BE2C (cell line): Measurements from ENCODE around the gene HINFP.
A peak's percentile ranks its signal among the peaks of the same experiment; 100 is the strongest.

Experiments
- DNase-seq: peaks from one replicate; pipeline ENCODE4 v3.0.0-alpha.2; 2020
- H3K27me3 ChIP-seq: fragments of 250-450 bp; sonication (Bioruptor Pico); 2 replicates; pipeline ENCODE4 v1.5.1; 2020; ENCODE audit warnings: mild to moderate bottlenecking
- H3K36me3 ChIP-seq: fragments of 250-450 bp; sonication (Bioruptor Pico); 2 replicates; pipeline ENCODE4 v1.5.1; 2020; ENCODE audit warnings: mild to moderate bottlenecking
- H3K4me1 ChIP-seq: fragments of 250-450 bp; sonication (Bioruptor Pico); 2 replicates; pipeline ENCODE4 v1.5.1; 2020
- H3K4me3 ChIP-seq: 2 replicates; pipeline ENCODE4 v1.5.1; 2011; ENCODE audit warnings: low read depth, low read length
- H3K9me3 ChIP-seq: fragments of 250-450 bp; sonication (Bioruptor Pico); 2 replicates; pipeline ENCODE4 v1.5.1; 2020
- CTCF ChIP-seq: IDR thresholded peaks from 2 replicates; pipeline ENCODE4 v1.5.1; 2012; ENCODE audit warnings: mild to moderate bottlenecking, low read depth, low read length

The HINFP gene

DNA sequence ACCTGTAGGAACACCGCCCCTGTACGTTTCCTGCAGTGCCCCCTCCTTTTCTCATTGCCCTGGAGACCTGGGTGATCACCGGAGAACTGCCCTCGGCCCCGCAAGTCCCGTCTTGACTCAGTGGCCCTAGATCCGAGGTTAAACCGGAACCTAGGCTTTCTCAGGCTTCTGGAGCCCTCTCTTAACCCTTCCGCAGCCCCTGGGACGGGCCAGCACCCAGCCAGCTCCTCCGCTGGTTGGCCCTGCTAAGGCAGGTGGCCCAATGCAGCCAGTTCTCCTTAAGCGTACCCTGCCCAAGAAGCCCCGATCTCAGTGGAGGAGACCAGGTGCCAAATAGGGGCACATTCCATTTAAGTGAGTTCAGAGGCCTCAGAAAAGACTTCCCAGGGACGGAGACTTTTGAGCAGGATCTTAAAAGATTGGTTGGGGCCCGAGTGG lies 47.9 kb downstream of the HINFP start:
- Histone ChIP-seq H3K9me3 (no peaks in the 10 kb centered on the region), H3K4me1 (no peaks in the 10 kb centered on the region; the same call in 1 of the 2 replicates), H3K27me3 (no peaks in the 10 kb centered on the region), H3K4me3 (peak overlapping the region; percentile 73), H3K36me3 (no peaks in the 10 kb centered on the region)
- no peak for TF ChIP-seq CTCF
- DNase-seq, result no peak

DNA sequence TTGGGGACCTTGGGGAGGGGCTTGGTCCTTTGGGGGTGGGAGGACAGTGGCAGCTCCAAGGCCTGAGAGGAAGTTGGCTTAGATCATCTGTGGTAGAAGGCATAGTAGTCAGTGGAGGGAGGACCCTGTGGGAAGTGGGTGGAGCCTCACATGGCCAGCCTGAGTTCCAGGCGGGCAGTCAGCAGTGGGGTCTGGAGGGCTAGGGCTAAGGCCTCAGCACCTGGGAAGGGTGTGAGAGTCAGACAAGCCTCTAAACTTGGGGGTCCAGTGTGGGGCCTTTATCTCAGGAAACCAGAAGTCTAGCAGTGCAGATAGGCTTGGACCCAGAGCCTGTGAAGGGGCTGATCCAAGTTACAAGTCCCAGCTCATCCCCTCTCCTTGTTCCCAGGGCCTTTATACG lies 51.1 kb downstream of the HINFP start:
- Histone ChIP-seq H3K27me3 (no peaks in the 10 kb centered on the region), H3K4me1 (peaks cover 10% of the 10 kb centered on the region), H3K36me3 (no peaks in the 10 kb centered on the region), H3K4me3 (no peak overlapping the region), H3K9me3 (no peaks in the 10 kb centered on the region)
- DNase-seq, result no peak
- TF ChIP-seq CTCF, result no peak

DNA sequence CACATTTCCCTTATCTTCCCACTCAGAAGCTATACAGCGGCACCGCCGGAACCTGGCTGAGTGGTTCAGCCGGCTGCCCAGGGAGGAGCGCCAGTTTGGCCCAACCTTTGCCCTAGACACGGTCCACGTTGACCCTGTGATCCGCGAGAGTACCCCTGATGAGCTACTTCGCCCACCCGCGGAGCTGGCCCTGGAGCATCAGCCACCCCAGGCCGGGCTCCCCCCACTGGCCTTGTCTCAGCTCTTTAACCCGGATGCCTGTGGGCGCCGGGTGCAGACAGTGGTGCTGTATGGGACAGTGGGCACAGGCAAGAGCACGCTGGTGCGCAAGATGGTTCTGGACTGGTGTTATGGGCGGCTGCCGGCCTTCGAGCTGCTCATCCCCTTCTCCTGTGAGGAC lies 52.1 kb downstream of the HINFP start:
- no peaks in the 10 kb centered on the region for H3K36me3 ChIP-seq
- H3K9me3 ChIP-seq, result no peaks in the 10 kb centered on the region
- H3K4me3 ChIP-seq, result no peak overlapping the region
- H3K4me1 ChIP-seq, result peaks cover 10% of the 10 kb centered on the region
- TF ChIP-seq CTCF, result no peak
- DNase-seq, result no peak
- no peaks in the 10 kb centered on the region for H3K27me3 ChIP-seq

GRCh38 chr11:119175493-119176077 lies 54.2 kb downstream of the HINFP start:
- DNase-seq, result peak; percentile 78
- TF ChIP-seq CTCF, result no peak
- Histone ChIP-seq H3K27me3 (no peaks in the 10 kb centered on the region), H3K36me3 (no peaks in the 10 kb centered on the region), H3K9me3 (no peaks in the 10 kb centered on the region), H3K4me1 (peaks cover 10% of the 10 kb centered on the region), H3K4me3 (no peak overlapping the region)

DNA sequence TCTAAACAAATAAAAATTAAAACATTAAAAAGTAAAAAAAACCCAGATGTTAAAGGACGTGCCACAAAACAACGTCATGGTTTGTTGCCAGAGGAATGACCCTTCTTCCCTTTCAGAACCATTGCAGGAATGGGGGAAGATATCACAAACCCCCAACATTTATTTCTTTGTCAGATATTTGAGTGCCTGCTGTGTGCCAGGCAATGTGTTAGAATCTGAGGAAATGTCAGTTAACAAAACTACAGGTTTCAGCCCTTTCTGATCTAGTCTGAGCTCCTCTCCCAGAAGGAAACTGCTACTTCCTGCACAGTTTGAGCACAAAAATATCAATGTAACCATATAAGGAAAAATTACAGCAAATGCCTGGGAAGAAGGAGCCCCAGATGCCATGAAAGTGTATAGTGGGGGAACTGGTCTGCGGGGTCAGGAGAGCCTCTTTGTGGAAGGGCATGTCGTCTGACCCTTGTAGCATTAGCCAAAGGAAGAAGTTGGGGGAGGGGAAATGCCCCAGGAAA lies 56.8 kb downstream of the HINFP start:
- Histone ChIP-seq H3K4me3 (no peak overlapping the region), H3K27me3 (no peaks in the 10 kb centered on the region), H3K36me3 (no peaks in the 10 kb centered on the region), H3K9me3 (no peaks in the 10 kb centered on the region), H3K4me1 (peaks cover 10% of the 10 kb centered on the region)
- no peak for DNase-seq
- no peak for TF ChIP-seq CTCF

GRCh38 chr11:119179342-119179741 lies 58.0 kb downstream of the HINFP start:
- Histone ChIP-seq H3K4me3 (no peak overlapping the region), H3K9me3 (no peaks in the 10 kb centered on the region), H3K36me3 (no peaks in the 10 kb centered on the region), H3K4me1 (peaks cover 10% of the 10 kb centered on the region), H3K27me3 (no peaks in the 10 kb centered on the region)
- no peak for DNase-seq
- no peak for TF ChIP-seq CTCF
